Activated gamma-delta T cell (primary cell): ENCODE results near the gene HUS1.

ENCODE experiments used
- DNase-seq: peaks from one replicate; lab custom pipeline; 2025; lab: John Stamatoyannopoulos, UW

Gene HUS1

GRCh38 chr7:47979832-47980181 is 392 bp upstream of the HUS1 start:
- no peak for DNase-seq

GRCh38 chr7:47978790-47979144 is 648 bp downstream of the HUS1 start:
- DNase-seq = no peak

GRCh38 chr7:47973739-47974138 is 5.7 kb downstream of the HUS1 start:
- no peak for DNase-seq

GRCh38 chr7:47970761-47971160 is 8.7 kb downstream of the HUS1 start:
- DNase-seq = no peak

- DNase-seq = no peak
Observed at GRCh38 chr7:47968847-47969774, 10.3 kb downstream of the HUS1 start.

- DNase-seq = no peak
Observed at GRCh38 chr7:47967708-47968107, 11.7 kb downstream of the HUS1 start.

- DNase-seq = no peak
Observed at GRCh38 chr7:47967123-47967522, 12.3 kb downstream of the HUS1 start.

GRCh38 chr7:47965456-47965855 is 14.0 kb downstream of the HUS1 start:
- DNase-seq = no peak

GRCh38 chr7:47962262-47962661 is 17.2 kb downstream of the HUS1 start:
- no peak for DNase-seq

- no peak for DNase-seq
Observed at GRCh38 chr7:47957156-47957555, 22.3 kb downstream of the HUS1 start.

- no peak for DNase-seq
Observed at GRCh38 chr7:47956220-47956619, 23.2 kb downstream of the HUS1 start.

GRCh38 chr7:47954231-47954911 is 25.0 kb downstream of the HUS1 start:
- no peak for DNase-seq

- no peak for DNase-seq
Observed at GRCh38 chr7:47953822-47954221, 25.6 kb downstream of the HUS1 start.

GRCh38 chr7:47952224-47952623 is 27.2 kb downstream of the HUS1 start:
- no peak for DNase-seq

GRCh38 chr7:47951374-47951773 is 28.0 kb downstream of the HUS1 start:
- DNase-seq = no peak

GRCh38 chr7:47950714-47951113 is 28.7 kb downstream of the HUS1 start:
- DNase-seq = no peak

- no peak for DNase-seq
Observed at GRCh38 chr7:47949703-47950102, 29.7 kb downstream of the HUS1 start.

- no peak for DNase-seq
Observed at GRCh38 chr7:47948141-47948790, 31.1 kb downstream of the HUS1 start, which contains the start of gene PKD1L1. Gene PKD1L1 (minus strand): TSS chr7:47948466. CDS start chr7:47948440, 26 bp downstream.

- no peak for DNase-seq
Observed at GRCh38 chr7:47947355-47947749, 32.1 kb downstream of the HUS1 start.

GRCh38 chr7:47946581-47947354 is 32.6 kb downstream of the HUS1 start:
- DNase-seq = no peak

- no peak for DNase-seq
Observed at GRCh38 chr7:47945261-47946015, 34.0 kb downstream of the HUS1 start.
